ENCODE data around the gene NYNRIN.

The NYNRIN gene

DNA sequence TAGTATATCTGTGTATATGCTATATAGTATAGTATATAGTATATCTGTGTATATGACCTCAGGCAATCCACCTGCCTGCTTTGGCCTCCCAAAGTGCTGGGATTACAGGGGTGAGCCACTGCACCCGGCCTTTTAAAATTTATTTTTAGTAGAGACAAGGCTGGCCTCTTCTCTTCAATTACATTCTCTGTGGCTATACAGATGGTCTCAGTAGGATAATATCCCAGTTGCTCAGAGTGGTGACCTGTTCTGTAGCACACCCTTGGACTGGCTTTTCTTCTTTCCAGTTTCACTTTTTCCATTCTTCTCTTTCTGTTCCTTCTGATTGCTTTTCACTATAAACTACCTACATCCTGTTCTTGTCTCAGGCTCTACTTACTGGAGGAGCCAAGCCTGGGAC lies 34.0 kb upstream of the NYNRIN start:
- H3K27me3 ChIP-seq (ENCODE audit: control insufficient read depth, insufficient read depth, low read length) = no peaks in the 10 kb centered on the region
- H3K36me3 ChIP-seq (ENCODE audit: insufficient read depth, low read length) = no peaks in the 10 kb centered on the region
- H3K9me3 ChIP-seq (replicated peaks; ENCODE audit: low read length) = no peaks in the 10 kb centered on the region
- H3K4me2 ChIP-seq (ENCODE audit: low read length) = peak overlapping the region; percentile 84
- H3K4me3 ChIP-seq (ENCODE audit: low read length) = no peak overlapping the region
- peaks cover 55% of the 10 kb centered on the region for H3K4me1 ChIP-seq (ENCODE audit: control insufficient read depth, insufficient read depth, low read length)
- H3K9ac ChIP-seq (ENCODE audit: low read depth, low read length) = no peak overlapping the region

- H3K4me2 ChIP-seq (ENCODE audit: low read length) = peak overlapping the region; percentile 84
- no peaks in the 10 kb centered on the region for H3K9me3 ChIP-seq (replicated peaks; ENCODE audit: low read length)
- H3K4me3 ChIP-seq (ENCODE audit: low read length) = peak overlapping the region; percentile 72
- peaks cover 55% of the 10 kb centered on the region for H3K4me1 ChIP-seq (ENCODE audit: control insufficient read depth, insufficient read depth, low read length)
- peak overlapping the region; percentile 86 for H3K9ac ChIP-seq (ENCODE audit: low read depth, low read length)
- no peaks in the 10 kb centered on the region for H3K27me3 ChIP-seq (ENCODE audit: control insufficient read depth, insufficient read depth, low read length)
- no peaks in the 10 kb centered on the region for H3K36me3 ChIP-seq (ENCODE audit: insufficient read depth, low read length)
These were observed 33.0 kb upstream of the NYNRIN start for GRCh38 chr14:24365600-24366412.

GRCh38 chr14:24366413-24366720 lies 32.4 kb upstream of the NYNRIN start:
- Histone ChIP-seq H3K4me1 (ENCODE audit: control insufficient read depth, insufficient read depth, low read length) (peaks cover 52% of the 10 kb centered on the region), H3K4me2 (ENCODE audit: low read length) (peak overlapping the region; percentile 84), H3K9ac (ENCODE audit: low read depth, low read length) (peak overlapping the region; percentile 86), H3K36me3 (ENCODE audit: insufficient read depth, low read length) (no peaks in the 10 kb centered on the region), H3K4me3 (ENCODE audit: low read length) (peak overlapping the region; percentile 72), H3K27me3 (ENCODE audit: control insufficient read depth, insufficient read depth, low read length) (no peaks in the 10 kb centered on the region), H3K9me3 (replicated peaks; ENCODE audit: low read length) (no peaks in the 10 kb centered on the region)

- H3K4me1 ChIP-seq (ENCODE audit: control insufficient read depth, insufficient read depth, low read length) = peaks cover 47% of the 10 kb centered on the region
- no peaks in the 10 kb centered on the region for H3K36me3 ChIP-seq (ENCODE audit: insufficient read depth, low read length)
- H3K9ac ChIP-seq (ENCODE audit: low read depth, low read length) = peak overlapping the region; percentile 86
- peak overlapping the region; percentile 84 for H3K4me2 ChIP-seq (ENCODE audit: low read length)
- H3K27me3 ChIP-seq (ENCODE audit: control insufficient read depth, insufficient read depth, low read length) = no peaks in the 10 kb centered on the region
- no peaks in the 10 kb centered on the region for H3K9me3 ChIP-seq (replicated peaks; ENCODE audit: low read length)
- H3K4me3 ChIP-seq (ENCODE audit: low read length) = peak overlapping the region; percentile 72
These were observed 31.9 kb upstream of the NYNRIN start for GRCh38 chr14:24366721-24367513.

DNA sequence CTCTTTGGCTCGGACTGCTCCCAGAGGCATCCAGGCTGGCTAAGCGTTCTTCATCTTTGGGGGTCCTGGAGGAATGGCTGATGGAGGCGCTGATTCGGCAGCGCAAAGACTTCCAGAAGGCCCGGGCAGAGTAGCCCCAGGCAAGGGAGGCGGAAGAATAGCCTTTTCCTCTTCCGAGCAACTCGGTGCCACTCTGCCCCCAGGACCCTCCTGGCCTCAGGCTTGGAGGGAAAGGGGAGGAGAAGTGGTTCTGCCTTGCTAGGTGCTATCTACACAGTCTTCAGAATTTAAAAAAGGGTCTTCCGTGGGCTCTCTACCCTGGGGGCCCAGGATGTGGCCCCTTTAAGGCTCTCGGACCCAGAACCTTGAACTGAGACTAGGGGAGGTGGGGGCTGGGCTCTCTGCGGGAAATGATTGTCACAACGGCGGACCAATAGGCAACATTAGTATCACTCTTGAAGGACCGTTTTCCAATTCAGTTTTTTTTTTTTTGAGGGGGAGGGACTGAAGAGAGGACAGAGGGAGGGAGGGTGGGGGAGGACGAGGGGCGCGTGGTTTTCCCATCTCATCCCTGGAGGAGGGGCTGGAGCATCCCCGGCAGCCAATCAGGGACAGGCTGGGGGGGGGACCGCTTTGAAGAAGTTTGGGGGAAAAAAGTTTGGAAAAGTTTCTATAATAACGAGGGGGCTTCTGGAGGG lies 31.1 kb upstream of the NYNRIN start, which contains the start of gene NFATC4:
Gene NFATC4, plus strand, starts transcription at position 671 of the 698 bp plus-strand sequence. CDS start 157 bp downstream, outside the sequence.
- peak within 1 kb of the TSS; percentile 94 for H3K9ac ChIP-seq (ENCODE audit: low read depth, low read length)
- H3K27me3 ChIP-seq (ENCODE audit: control insufficient read depth, insufficient read depth, low read length) = no peaks in the 10 kb centered on the region
- peaks cover 40% of the 10 kb centered on the region for H3K4me1 ChIP-seq (ENCODE audit: control insufficient read depth, insufficient read depth, low read length)
- peak within 1 kb of the TSS; percentile 85 for H3K4me3 ChIP-seq (ENCODE audit: low read length)
- no peaks in the 10 kb centered on the region for H3K36me3 ChIP-seq (ENCODE audit: insufficient read depth, low read length)
- no peaks in the 10 kb centered on the region for H3K9me3 ChIP-seq (replicated peaks; ENCODE audit: low read length)
- H3K4me2 ChIP-seq (ENCODE audit: low read length) = peak within 1 kb of the TSS; percentile 90

- peak overlapping the region; percentile 85 for H3K4me3 ChIP-seq (ENCODE audit: low read length)
These were observed 30.6 kb upstream of the NYNRIN start for GRCh38 chr14:24368212-24368561.

GRCh38 chr14:24368562-24369252 lies 30.1 kb upstream of the NYNRIN start:
- Histone ChIP-seq H3K36me3 (ENCODE audit: insufficient read depth, low read length) (peaks cover 5% of the 10 kb centered on the region), H3K4me3 (ENCODE audit: low read length) (peak overlapping the region; percentile 85), H3K4me1 (ENCODE audit: control insufficient read depth, insufficient read depth, low read length) (peaks cover 36% of the 10 kb centered on the region), H3K9me3 (replicated peaks; ENCODE audit: low read length) (no peaks in the 10 kb centered on the region), H3K27me3 (ENCODE audit: control insufficient read depth, insufficient read depth, low read length) (no peaks in the 10 kb centered on the region), H3K9ac (ENCODE audit: low read depth, low read length) (peak overlapping the region; percentile 94), H3K4me2 (ENCODE audit: low read length) (peak overlapping the region; percentile 90)

More at GRCh38 chr14:24368212-24368561, 30.6 kb upstream of the NYNRIN start:
- H3K9me3 ChIP-seq (replicated peaks; ENCODE audit: low read length) = no peaks in the 10 kb centered on the region
- H3K27me3 ChIP-seq (ENCODE audit: control insufficient read depth, insufficient read depth, low read length) = no peaks in the 10 kb centered on the region
- peak overlapping the region; percentile 90 for H3K4me2 ChIP-seq (ENCODE audit: low read length)
- peak overlapping the region; percentile 94 for H3K9ac ChIP-seq (ENCODE audit: low read depth, low read length)
- H3K4me1 ChIP-seq (ENCODE audit: control insufficient read depth, insufficient read depth, low read length) = peaks cover 36% of the 10 kb centered on the region
- H3K36me3 ChIP-seq (ENCODE audit: insufficient read depth, low read length) = no peaks in the 10 kb centered on the region

DNA sequence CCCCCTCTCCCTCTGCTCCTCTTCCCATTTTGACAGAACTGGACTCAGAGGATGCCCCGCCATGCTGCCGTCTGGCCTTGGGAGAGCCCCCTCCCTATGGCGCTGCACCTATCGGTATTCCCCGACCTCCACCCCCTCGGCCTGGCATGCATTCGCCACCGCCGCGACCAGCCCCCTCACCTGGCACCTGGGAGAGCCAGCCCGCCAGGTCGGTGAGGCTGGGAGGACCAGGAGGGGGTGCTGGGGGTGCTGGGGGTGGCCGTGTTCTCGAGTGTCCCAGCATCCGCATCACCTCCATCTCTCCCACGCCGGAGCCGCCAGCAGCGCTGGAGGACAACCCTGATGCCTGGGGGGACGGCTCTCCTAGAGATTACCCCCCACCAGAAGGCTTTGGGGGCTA lies 29.3 kb upstream of the NYNRIN start:
- Histone ChIP-seq H3K4me3 (ENCODE audit: low read length) (peak overlapping the region; percentile 85), H3K4me1 (ENCODE audit: control insufficient read depth, insufficient read depth, low read length) (peaks cover 36% of the 10 kb centered on the region), H3K9me3 (replicated peaks; ENCODE audit: low read length) (no peaks in the 10 kb centered on the region), H3K36me3 (ENCODE audit: insufficient read depth, low read length) (peaks cover 8% of the 10 kb centered on the region), H3K4me2 (ENCODE audit: low read length) (peak overlapping the region; percentile 90), H3K27me3 (ENCODE audit: control insufficient read depth, insufficient read depth, low read length) (no peaks in the 10 kb centered on the region), H3K9ac (ENCODE audit: low read depth, low read length) (peak overlapping the region; percentile 94)

DNA sequence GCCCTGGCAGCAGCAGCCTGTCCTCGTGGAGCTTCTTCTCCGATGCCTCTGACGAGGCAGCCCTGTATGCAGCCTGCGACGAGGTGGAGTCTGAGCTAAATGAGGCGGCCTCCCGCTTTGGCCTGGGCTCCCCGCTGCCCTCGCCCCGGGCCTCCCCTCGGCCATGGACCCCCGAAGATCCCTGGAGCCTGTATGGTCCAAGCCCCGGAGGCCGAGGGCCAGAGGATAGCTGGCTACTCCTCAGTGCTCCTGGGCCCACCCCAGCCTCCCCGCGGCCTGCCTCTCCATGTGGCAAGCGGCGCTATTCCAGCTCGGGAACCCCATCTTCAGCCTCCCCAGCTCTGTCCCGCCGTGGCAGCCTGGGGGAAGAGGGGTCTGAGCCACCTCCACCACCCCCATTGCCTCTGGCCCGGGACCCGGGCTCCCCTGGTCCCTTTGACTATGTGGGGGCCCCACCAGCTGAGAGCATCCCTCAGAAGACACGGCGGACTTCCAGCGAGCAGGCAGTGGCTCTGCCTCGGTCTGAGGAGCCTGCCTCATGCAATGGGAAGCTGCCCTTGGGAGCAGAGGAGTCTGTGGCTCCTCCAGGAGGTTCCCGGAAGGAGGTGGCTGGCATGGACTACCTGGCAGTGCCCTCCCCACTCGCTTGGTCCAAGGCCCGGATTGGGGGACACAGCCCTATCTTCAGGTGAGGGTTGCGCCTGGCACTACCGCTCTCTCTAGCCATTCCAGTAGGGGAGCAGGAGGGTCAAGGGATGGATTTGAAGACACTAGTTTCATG lies 28.7 kb upstream of the NYNRIN start:
- Histone ChIP-seq H3K27me3 (ENCODE audit: control insufficient read depth, insufficient read depth, low read length) (no peaks in the 10 kb centered on the region), H3K36me3 (ENCODE audit: insufficient read depth, low read length) (peaks cover 10% of the 10 kb centered on the region), H3K4me2 (ENCODE audit: low read length) (no peak overlapping the region), H3K4me3 (ENCODE audit: low read length) (no peak overlapping the region), H3K9me3 (replicated peaks; ENCODE audit: low read length) (no peaks in the 10 kb centered on the region), H3K9ac (ENCODE audit: low read depth, low read length) (no peak overlapping the region), H3K4me1 (ENCODE audit: control insufficient read depth, insufficient read depth, low read length) (peaks cover 32% of the 10 kb centered on the region)

DNA sequence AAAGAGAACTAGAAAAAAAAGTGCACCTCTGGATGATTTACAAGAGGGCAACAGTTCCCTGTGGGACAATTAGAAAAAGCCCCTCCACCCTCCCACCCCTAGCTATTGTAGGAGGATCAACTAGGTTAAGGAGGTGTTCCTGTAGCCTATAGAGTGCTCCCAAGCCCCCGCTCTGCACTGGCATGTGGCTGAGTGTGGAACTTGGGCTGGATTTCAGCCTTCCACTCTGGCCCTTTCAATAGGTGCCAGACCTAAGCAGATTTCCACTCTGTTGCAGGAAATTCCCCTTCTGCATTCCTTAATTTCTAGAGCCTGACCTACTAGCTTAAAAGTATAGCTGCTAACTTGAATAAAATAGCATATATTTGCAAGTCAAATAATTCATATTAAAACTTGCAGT lies 28.1 kb upstream of the NYNRIN start:
- Histone ChIP-seq H3K9me3 (replicated peaks; ENCODE audit: low read length) (no peaks in the 10 kb centered on the region), H3K4me2 (ENCODE audit: low read length) (peak overlapping the region; percentile 9), H3K4me3 (ENCODE audit: low read length) (no peak overlapping the region), H3K9ac (ENCODE audit: low read depth, low read length) (no peak overlapping the region), H3K36me3 (ENCODE audit: insufficient read depth, low read length) (peaks cover 14% of the 10 kb centered on the region), H3K4me1 (ENCODE audit: control insufficient read depth, insufficient read depth, low read length) (peaks cover 25% of the 10 kb centered on the region), H3K27me3 (ENCODE audit: control insufficient read depth, insufficient read depth, low read length) (no peaks in the 10 kb centered on the region)
